IMR-90 (cell line): ENCODE results near the gene ACKR1. TPM values are rescaled to one million over a fixed set of nuclear protein-coding genes. Genes with fewer than 3 reads are reported as not detected.

Source experiments
- ATAC-seq: fragments of 200-7000 bp; cut with Tn5 transposase; 2 replicates; pipeline ENCODE4 v1.9.1; 2020; ENCODE audit warnings: low read depth, mild to moderate bottlenecking, moderate library complexity
- Bru-seq: library from RNA; stranded (reverse); fragments of 400-500 nt; gene quantifications from one replicate; lab custom pipeline; 2021; lab: Mats Ljungman, UMichigan
- BruChase-seq, 2 experiments: library from RNA; stranded (reverse); fragments of 400-500 nt; gene quantifications; one replicate each; lab custom pipeline; 2021; lab: Mats Ljungman, UMichigan
- BruUV-seq: library from RNA; stranded (reverse); fragments of 400-500 nt; replicated peaks from 2 replicates; lab custom pipeline; 2021; lab: Mats Ljungman, UMichigan
- CTCF ChIA-PET: fragments of 300-600 bp; formaldehyde crosslinking; extraction: SDS; loops from one replicate; lab custom pipeline; 2021; ENCODE audit warnings: antibody characterized with exemption; lab: Yijun Ruan, JAX
- POLR2A ChIA-PET: fragments of 300-600 bp; sonication (Branson Sonifier 250); formaldehyde crosslinking; loops from one replicate; lab custom pipeline; 2022; ENCODE audit warnings: antibody characterized with exemption; ENCODE audit not compliant: unreplicated experiment; lab: Charles Lee
- DNase-seq: peaks from one replicate; pipeline ENCODE4 v3.0.0; 2013
- H2AFZ ChIP-seq: replicated peaks from 2 replicates; pipeline ENCODE3; 2013; ENCODE audit warnings: low read length, mild to moderate bottlenecking; ENCODE audit not compliant: poor library complexity
- H2AK5ac ChIP-seq: 2 replicates; pipeline ENCODE4 v1.6.1; 2013; ENCODE audit warnings: low read depth, low read length, inconsistent platforms
- H2AK9ac ChIP-seq: replicated peaks from 2 replicates; pipeline ENCODE3; 2013; ENCODE audit warnings: mild to moderate bottlenecking, low read depth, low read length, moderate library complexity; ENCODE audit not compliant: poor library complexity
- H2BK120ac ChIP-seq: 2 replicates; pipeline ENCODE4 v1.6.1; 2013; ENCODE audit warnings: low read depth, low read length, inconsistent platforms
- H2BK15ac ChIP-seq: 3 replicates; pipeline ENCODE4 v1.6.1; 2013; ENCODE audit warnings: low read depth, low read length, inconsistent platforms
- H2BK20ac ChIP-seq: 2 replicates; pipeline ENCODE4 v1.6.1; 2013; ENCODE audit warnings: low read depth, mild to moderate bottlenecking, inconsistent platforms, low read length, moderate library complexity
- H2BK5ac ChIP-seq: 2 replicates; pipeline ENCODE4 v1.6.1; 2013; ENCODE audit warnings: mild to moderate bottlenecking, low read depth, low read length, inconsistent platforms; ENCODE audit not compliant: poor library complexity, severe bottlenecking
- H3K14ac ChIP-seq: replicated peaks from 2 replicates; pipeline ENCODE4 v1.6.1; 2013; ENCODE audit warnings: low read depth, low read length, inconsistent platforms
- H3K18ac ChIP-seq: 2 replicates; pipeline ENCODE4 v1.6.1; 2013; ENCODE audit warnings: low read depth, low read length, control low read depth
- H3K23ac ChIP-seq: 2 replicates; pipeline ENCODE4 v1.6.1; 2013; ENCODE audit warnings: low read depth, low read length, inconsistent platforms
- H3K27ac ChIP-seq: 2 replicates; pipeline ENCODE4 v1.5.1; 2013; ENCODE audit warnings: mild to moderate bottlenecking, control low read depth, low read length; ENCODE audit not compliant: insufficient read depth
- H3K27me3 ChIP-seq: 2 replicates; pipeline ENCODE4 v1.6.1; 2013; ENCODE audit warnings: low read length; ENCODE audit not compliant: control insufficient read depth, insufficient read depth
- H3K36me3 ChIP-seq: 2 replicates; pipeline ENCODE4 v1.6.1; 2013; ENCODE audit warnings: low read length, mixed read lengths; ENCODE audit not compliant: control insufficient read depth, insufficient read depth
- H3K4ac ChIP-seq: 2 replicates; pipeline ENCODE4 v1.6.1; 2013; ENCODE audit warnings: low read depth, low read length, inconsistent platforms
- H3K4me1 ChIP-seq: 2 replicates; pipeline ENCODE4 v1.6.1; 2013; ENCODE audit warnings: low read length, mixed read lengths; ENCODE audit not compliant: control insufficient read depth, insufficient read depth
- H3K4me2 ChIP-seq: 2 replicates; pipeline ENCODE4 v1.6.1; 2013; ENCODE audit warnings: low read depth, mild to moderate bottlenecking, control low read depth, low read length, moderate library complexity
- H3K4me3 ChIP-seq: 2 replicates; pipeline ENCODE4 v1.5.1; 2013; ENCODE audit warnings: low read depth, mild to moderate bottlenecking, control low read depth, low read length, moderate library complexity; ENCODE audit not compliant: insufficient read depth
- H3K56ac ChIP-seq: 2 replicates; pipeline ENCODE4 v1.6.1; 2013; ENCODE audit warnings: low read length, inconsistent platforms; ENCODE audit not compliant: insufficient read depth; ENCODE audit errors: extremely low read depth
- H3K79me1 ChIP-seq, 2 experiments: 2 replicates each; pipeline ENCODE4 v1.6.1; 2013; ENCODE audit warnings: low read length in 2 of 2, inconsistent platforms in 1 of 2, low read depth in 1 of 2
- H3K9ac ChIP-seq: 2 replicates; pipeline ENCODE4 v1.6.1; 2013; ENCODE audit warnings: low read depth, low read length, control low read depth
- H3K9me1 ChIP-seq: 2 replicates; pipeline ENCODE4 v1.6.1; 2013; ENCODE audit warnings: low read length, inconsistent platforms; ENCODE audit not compliant: insufficient read depth
- H3K9me3 ChIP-seq: 2 replicates; pipeline ENCODE4 v1.6.1; 2013; ENCODE audit warnings: low read length; ENCODE audit not compliant: control insufficient read depth, insufficient read depth
- H4K20me1 ChIP-seq: 2 replicates; pipeline ENCODE4 v1.6.1; 2013; ENCODE audit warnings: low read length, inconsistent platforms; ENCODE audit not compliant: insufficient read depth
- H4K5ac ChIP-seq: 2 replicates; pipeline ENCODE4 v1.6.1; 2013; ENCODE audit warnings: mild to moderate bottlenecking, low read depth, low read length, control low read depth
- H4K8ac ChIP-seq, 2 experiments: 2 replicates each; pipeline ENCODE4 v1.6.1; 2013; ENCODE audit warnings: low read depth in 2 of 2, low read length in 2 of 2, control low read depth in 1 of 2, inconsistent platforms in 1 of 2
- H4K91ac ChIP-seq: 2 replicates; pipeline ENCODE4 v1.6.1; 2013; ENCODE audit warnings: low read depth, low read length, inconsistent platforms; ENCODE audit not compliant: insufficient read depth
- CEBPB ChIP-seq: IDR thresholded peaks from 2 replicates; pipeline ENCODE4 v1.6.1; 2012; ENCODE audit warnings: low read depth, low read length, improper control_type of control experiment
- CHD1 ChIP-seq: IDR thresholded peaks from 2 replicates; pipeline ENCODE4 v1.6.1; 2012; ENCODE audit warnings: low read depth, low read length, improper control_type of control experiment
- FOS ChIP-seq: fragments of 150-350 bp; IDR thresholded peaks from 2 replicates; pipeline ENCODE4 v1.6.1; 2016; ENCODE audit warnings: low read depth, low read length
- MAFK ChIP-seq: IDR thresholded peaks from 2 replicates; pipeline ENCODE4 v1.6.1; 2012; ENCODE audit warnings: low read depth, low read length, improper control_type of control experiment
- MXI1 ChIP-seq: IDR thresholded peaks from 2 replicates; pipeline ENCODE4 v1.6.1; 2012; ENCODE audit warnings: low read depth, mild to moderate bottlenecking, low read length, moderate library complexity, borderline replicate concordance
- NFE2L2 ChIP-seq: fragments of 150-350 bp; IDR thresholded peaks from 2 replicates; pipeline ENCODE4 v1.6.1; 2016; ENCODE audit warnings: low read depth, mild to moderate bottlenecking, low read length
- POLR2A ChIP-seq: IDR thresholded peaks from 2 replicates; pipeline ENCODE4 v1.6.1; 2012; ENCODE audit warnings: mild to moderate bottlenecking, low read depth, low read length
- RAD21 ChIP-seq: IDR thresholded peaks from 2 replicates; pipeline ENCODE4 v1.6.1; 2012; ENCODE audit warnings: low read length, improper control_type of control experiment
- RCOR1 ChIP-seq: IDR thresholded peaks from 2 replicates; pipeline ENCODE4 v1.6.1; 2012; ENCODE audit warnings: mild to moderate bottlenecking, low read length, improper control_type of control experiment; ENCODE audit not compliant: insufficient replicate concordance
- RFX5 ChIP-seq: IDR thresholded peaks from 2 replicates; pipeline ENCODE4 v1.8.0; 2012; ENCODE audit warnings: low read depth, mild to moderate bottlenecking, low read length, moderate library complexity
- WGBS, 2 experiments: methylation state at CpG; one replicate each; pipeline versions ENCODE4 v1.1.5 to v1.1.7; 2013; ENCODE audit warnings: missing lambda C conversion rate in 2 of 2; ENCODE audit not compliant: insufficient read length in 1 of 2; ENCODE audit errors: extremely low coverage in 2 of 2; 5-methylcytosine and 5-hydroxymethylcytosine counted together
- dilution Hi-C: fragments of 300-500 bp; cut with HindIII; formaldehyde crosslinking; loops from one replicate; pipeline ENCODE4 v1.14.3; 2018; ENCODE audit warnings: low sequenced_read_pairs; ENCODE audit not compliant: unreplicated experiment
- in situ Hi-C: fragments of 300-500 bp; cut with MboI; formaldehyde crosslinking; loops from 3 replicates; pipeline ENCODE4 v1.14.3; 2019; ENCODE audit warnings: low sequenced_read_pairs, inconsistent platforms, mixed read lengths
- intact Hi-C: fragments of 100-400 bp; cut with micrococcal nuclease; formaldehyde crosslinking; loops from 2 replicates; pipeline ENCODE4 v1.10.0; 2022
- long read RNA-seq: library from polyadenylated mRNA; unstranded; transcript quantifications from one replicate; pipeline ENCODE4 v2.0.0, GENCODE V29; 2021; ENCODE audit not compliant: unreplicated experiment
- polyA plus RNA-seq, 3 experiments: library from polyadenylated mRNA; depleted of rRNA; stranded (reverse); fragments of >200 nt; gene quantifications; 2 replicates each; pipeline ENCODE4 v1.2.3, GENCODE V29; 2012; ENCODE audit warnings: low replicate concordance in 1 of 3
- total RNA-seq: library from RNA; depleted of rRNA; stranded (reverse); fragments of >200 nt; gene quantifications from 2 replicates; pipeline ENCODE4 v1.2.3, GENCODE V29; 2012; rRNA removed
- TF ChIP-seq, protein P1 (sequence below): fragments of 150-350 bp; IDR thresholded peaks from 2 replicates; pipeline ENCODE4 v1.6.1; 2016; ENCODE audit warnings: low read depth, mild to moderate bottlenecking, low read length, moderate library complexity, borderline replicate concordance
- TF ChIP-seq, protein P2 (sequence below): conservative IDR thresholded peaks from 2 replicates; pipeline ENCODE4 v1.5.1; 2012; ENCODE audit warnings: mild to moderate bottlenecking, low read depth, low read length, improper control_type of control experiment

Gene ACKR1, protein sequence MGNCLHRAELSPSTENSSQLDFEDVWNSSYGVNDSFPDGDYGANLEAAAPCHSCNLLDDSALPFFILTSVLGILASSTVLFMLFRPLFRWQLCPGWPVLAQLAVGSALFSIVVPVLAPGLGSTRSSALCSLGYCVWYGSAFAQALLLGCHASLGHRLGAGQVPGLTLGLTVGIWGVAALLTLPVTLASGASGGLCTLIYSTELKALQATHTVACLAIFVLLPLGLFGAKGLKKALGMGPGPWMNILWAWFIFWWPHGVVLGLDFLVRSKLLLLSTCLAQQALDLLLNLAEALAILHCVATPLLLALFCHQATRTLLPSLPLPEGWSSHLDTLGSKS
- total RNA-seq (not detected in 2 replicates), polyA plus RNA-seq (2012; rRNA removed) (not detected in 2 replicates), Bru-seq, nascent RNA (not detected), BruChase-seq, experiment 1, labeled RNA remaining after a 6-hour chase (not detected), BruChase-seq, experiment 2, labeled RNA remaining after a 2-hour chase (not detected)
- not detected in 2 replicates for polyA plus RNA-seq (2012; cell fraction: cytosol; rRNA removed)
- not detected in 2 replicates for polyA plus RNA-seq (2012; cell fraction: nucleus; rRNA removed; ENCODE audit: low replicate concordance)
- long read RNA-seq: 0 reads

DNA sequence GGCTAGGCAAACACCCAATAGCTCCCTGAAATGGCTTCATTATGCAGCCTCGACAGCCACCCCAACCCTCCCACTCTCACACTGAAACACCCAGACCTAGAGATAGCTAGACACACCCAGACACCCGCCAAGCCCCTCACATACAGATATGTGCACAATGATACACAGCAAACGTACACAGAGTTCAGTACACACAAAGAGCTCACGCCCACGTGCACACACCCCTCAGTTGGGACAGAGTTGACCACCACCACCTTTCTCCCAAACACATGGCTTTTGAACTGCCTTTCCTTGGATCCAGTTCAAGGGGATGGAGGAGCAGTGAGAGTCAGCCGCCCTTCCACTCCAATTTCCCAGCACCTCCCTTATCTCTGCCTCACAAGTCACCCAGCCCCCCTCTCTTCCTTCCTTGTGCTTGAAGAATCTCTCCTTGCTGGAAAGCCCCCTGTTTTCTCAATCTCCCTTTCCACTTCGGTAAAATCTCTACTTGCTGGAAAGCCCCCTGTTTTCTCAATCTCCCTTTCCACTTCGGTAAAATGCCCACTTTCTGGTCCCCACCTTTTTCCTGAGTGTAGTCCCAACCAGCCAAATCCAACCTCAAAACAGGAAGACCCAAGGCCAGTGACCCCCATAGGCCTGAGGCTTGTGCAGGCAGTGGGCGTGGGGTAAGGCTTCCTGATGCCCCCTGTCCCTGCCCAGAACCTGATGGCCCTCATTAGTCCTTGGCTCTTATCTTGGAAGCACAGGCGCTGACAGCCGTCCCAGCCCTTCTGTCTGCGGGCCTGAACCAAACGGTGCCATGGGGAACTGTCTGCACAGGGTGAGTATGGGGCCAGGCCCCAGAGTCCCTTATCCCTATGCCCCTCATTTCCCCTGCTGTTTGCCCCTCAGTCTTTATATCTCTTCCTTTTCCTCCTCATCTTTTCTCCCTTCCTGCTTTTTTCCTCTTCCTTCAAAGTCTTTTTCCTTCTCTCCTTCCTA, at the start of gene ACKR1:
ACKR1 (plus strand) TSS at position 715 of the 981 bp plus-strand sequence; CDS start at position 800, 85 bp downstream.
- ATAC-seq (no peak), DNase-seq (no peak)
- Histone ChIP-seq H2BK5ac (no peak within 1 kb of the TSS), H2BK120ac (no peak within 1 kb of the TSS), H4K20me1 (no peaks in the 10 kb centered on the region), H3K4ac (no peak within 1 kb of the TSS), H3K9me1 (no peaks in the 10 kb centered on the region), H3K56ac (no peak within 1 kb of the TSS), H4K5ac (no peak within 1 kb of the TSS), H3K14ac (no peak within 1 kb of the TSS), H4K8ac (no peak within 1 kb of the TSS), H3K4me2 (no peak within 1 kb of the TSS), H3K4me3 (no peak within 1 kb of the TSS), H3K9ac (no peak within 1 kb of the TSS), H3K23ac (no peak within 1 kb of the TSS), H2BK20ac (no peak within 1 kb of the TSS), H2AK5ac (no peak within 1 kb of the TSS), H2AFZ (no peak within 1 kb of the TSS), H3K79me1 (no peaks in the 10 kb centered on the region), H3K4me1 (no peaks in the 10 kb centered on the region), H3K27me3 (peaks cover 2% of the 10 kb centered on the region), H3K9me3 (no peaks in the 10 kb centered on the region), H3K27ac (no peak within 1 kb of the TSS), H4K91ac (no peak within 1 kb of the TSS), H2AK9ac (no peak within 1 kb of the TSS), H3K36me3 (no peaks in the 10 kb centered on the region), H3K18ac (no peak within 1 kb of the TSS), H2BK15ac (no peak within 1 kb of the TSS)
- POLR2A ChIA-PET: no interaction called here
- in situ Hi-C loops: loop anchor here (25.0 kb wide), 1 partner anchor 683 kb away; no protein-coding TSS in a partner anchor
- intact Hi-C loops: no loop called here
- CTCF ChIA-PET: interaction anchor here (1.1 kb wide), 1 partner anchor 9 kb away, joined by 4 read pairs; no protein-coding TSS in a partner anchor
- WGBS, 2 experiments: 61% methylated on average over 4 of the region's 13 CpGs; no CpG with 5 or more reads in 1 of the 2 experiments
- dilution Hi-C loops: no loop called here
- BruUV-seq: no TSS peak
- no peak for TF ChIP-seq MXI1
- no peak for TF ChIP-seq CHD1
- TF ChIP-seq, protein P1, sequence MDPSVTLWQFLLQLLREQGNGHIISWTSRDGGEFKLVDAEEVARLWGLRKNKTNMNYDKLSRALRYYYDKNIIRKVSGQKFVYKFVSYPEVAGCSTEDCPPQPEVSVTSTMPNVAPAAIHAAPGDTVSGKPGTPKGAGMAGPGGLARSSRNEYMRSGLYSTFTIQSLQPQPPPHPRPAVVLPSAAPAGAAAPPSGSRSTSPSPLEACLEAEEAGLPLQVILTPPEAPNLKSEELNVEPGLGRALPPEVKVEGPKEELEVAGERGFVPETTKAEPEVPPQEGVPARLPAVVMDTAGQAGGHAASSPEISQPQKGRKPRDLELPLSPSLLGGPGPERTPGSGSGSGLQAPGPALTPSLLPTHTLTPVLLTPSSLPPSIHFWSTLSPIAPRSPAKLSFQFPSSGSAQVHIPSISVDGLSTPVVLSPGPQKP: no peak
- TF ChIP-seq POLR2A: no peak
- no peak for TF ChIP-seq CEBPB
- TF ChIP-seq RCOR1: no peak
- TF ChIP-seq RFX5: no peak
- no peak for TF ChIP-seq RAD21
- TF ChIP-seq MAFK: no peak
- TF ChIP-seq FOS: no peak
- TF ChIP-seq NFE2L2: no peak
- TF ChIP-seq, protein P2, sequence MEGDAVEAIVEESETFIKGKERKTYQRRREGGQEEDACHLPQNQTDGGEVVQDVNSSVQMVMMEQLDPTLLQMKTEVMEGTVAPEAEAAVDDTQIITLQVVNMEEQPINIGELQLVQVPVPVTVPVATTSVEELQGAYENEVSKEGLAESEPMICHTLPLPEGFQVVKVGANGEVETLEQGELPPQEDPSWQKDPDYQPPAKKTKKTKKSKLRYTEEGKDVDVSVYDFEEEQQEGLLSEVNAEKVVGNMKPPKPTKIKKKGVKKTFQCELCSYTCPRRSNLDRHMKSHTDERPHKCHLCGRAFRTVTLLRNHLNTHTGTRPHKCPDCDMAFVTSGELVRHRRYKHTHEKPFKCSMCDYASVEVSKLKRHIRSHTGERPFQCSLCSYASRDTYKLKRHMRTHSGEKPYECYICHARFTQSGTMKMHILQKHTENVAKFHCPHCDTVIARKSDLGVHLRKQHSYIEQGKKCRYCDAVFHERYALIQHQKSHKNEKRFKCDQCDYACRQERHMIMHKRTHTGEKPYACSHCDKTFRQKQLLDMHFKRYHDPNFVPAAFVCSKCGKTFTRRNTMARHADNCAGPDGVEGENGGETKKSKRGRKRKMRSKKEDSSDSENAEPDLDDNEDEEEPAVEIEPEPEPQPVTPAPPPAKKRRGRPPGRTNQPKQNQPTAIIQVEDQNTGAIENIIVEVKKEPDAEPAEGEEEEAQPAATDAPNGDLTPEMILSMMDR: no peak
